Loucy (cell line): ENCODE data around the gene SLCO4A1.

Experiments
- H2AFZ ChIP-seq: fragments of 200-600 bp; sonication (generic); 2 replicates; pipeline ENCODE4 v1.6.0; 2016; ENCODE audit warnings: antibody characterized with exemption, mild to moderate bottlenecking, low read length, moderate library complexity
- H3F3A ChIP-seq: fragments of 200-600 bp; 2 replicates; pipeline ENCODE4 v1.6.0; 2016; ENCODE audit warnings: antibody characterized with exemption, low read depth, mild to moderate bottlenecking
- H3K27me3 ChIP-seq: fragments of 200-600 bp; sonication (generic); 2 replicates; pipeline ENCODE4 v1.6.1; 2014; ENCODE audit warnings: low read length, mild to moderate bottlenecking; ENCODE audit not compliant: insufficient read depth, poor library complexity, severe bottlenecking
- H3K36me3 ChIP-seq: fragments of 200-600 bp; sonication (generic); 2 replicates; pipeline ENCODE4 v1.6.1; 2016; ENCODE audit warnings: low read length; ENCODE audit not compliant: insufficient read depth
- H3K4me1 ChIP-seq: fragments of 200-600 bp; sonication (generic); 2 replicates; pipeline ENCODE4 v1.5.1; 2014; ENCODE audit warnings: low read length, mild to moderate bottlenecking; ENCODE audit not compliant: insufficient read depth, poor library complexity, severe bottlenecking
- H3K4me2 ChIP-seq: fragments of 200-600 bp; sonication (generic); 2 replicates; pipeline ENCODE4 v1.6.0; 2014; ENCODE audit warnings: antibody characterized with exemption, low read length, low read depth, mild to moderate bottlenecking; ENCODE audit not compliant: poor library complexity, severe bottlenecking
- H3K4me3 ChIP-seq: fragments of 200-600 bp; sonication (generic); 2 replicates; pipeline ENCODE4 v1.5.1; 2014; ENCODE audit warnings: low read length, mild to moderate bottlenecking, mixed read lengths; ENCODE audit not compliant: poor library complexity, severe bottlenecking
- H3K79me2 ChIP-seq: fragments of 200-600 bp; sonication (generic); 2 replicates; pipeline ENCODE4 v1.6.1; 2014; ENCODE audit warnings: low read length; ENCODE audit not compliant: insufficient read depth
- H3K9ac ChIP-seq: fragments of 200-600 bp; sonication (generic); 2 replicates; pipeline ENCODE4 v1.6.0; 2014; ENCODE audit warnings: mild to moderate bottlenecking, low read depth, low read length, moderate library complexity; ENCODE audit not compliant: poor library complexity, severe bottlenecking
- H3K9me2 ChIP-seq: fragments of 200-600 bp; sonication (generic); replicated peaks from 2 replicates; pipeline ENCODE4 v1.6.1; 2016; ENCODE audit warnings: low read depth, low read length, mixed read lengths
- H3K9me3 ChIP-seq: fragments of 200-600 bp; sonication (generic); 2 replicates; pipeline ENCODE4 v1.6.1; 2014; ENCODE audit warnings: mild to moderate bottlenecking, antibody characterized with exemption, low read length, low read depth; ENCODE audit not compliant: insufficient read depth
- H4K20me1 ChIP-seq: fragments of 200-600 bp; sonication (generic); 2 replicates; pipeline ENCODE4 v1.6.0; 2014; ENCODE audit warnings: antibody characterized with exemption, low read length, mild to moderate bottlenecking; ENCODE audit not compliant: insufficient read depth, poor library complexity, severe bottlenecking
- CTCF ChIP-seq: fragments of 200-600 bp; sonication (generic); conservative IDR thresholded peaks from 2 replicates; pipeline ENCODE4 v1.5.1; 2014; ENCODE audit warnings: mild to moderate bottlenecking, antibody characterized with exemption, low read length
- EZH2phosphoT487 ChIP-seq: fragments of 200-600 bp; IDR thresholded peaks from 2 replicates; pipeline ENCODE4 v1.6.1; 2018; ENCODE audit warnings: antibody characterized with exemption, mild to moderate bottlenecking, moderate library complexity, borderline replicate concordance

The SLCO4A1 gene

GRCh38 chr20:62652041-62652893, 10.0 kb downstream of the SLCO4A1 start:
- H3K4me3 ChIP-seq, result no peak overlapping the region
- no peaks in the 10 kb centered on the region for H3K9me3 ChIP-seq
- H2AFZ ChIP-seq, result no peak overlapping the region
- no peaks in the 10 kb centered on the region for H3K27me3 ChIP-seq
- H3F3A ChIP-seq, result no peaks in the 10 kb centered on the region
- H3K79me2 ChIP-seq, result peaks cover 87% of the 10 kb centered on the region
- H3K9ac ChIP-seq, result no peak overlapping the region
- H3K4me2 ChIP-seq, result no peak overlapping the region
- TF ChIP-seq EZH2phosphoT487, result no peak
- no peak for TF ChIP-seq CTCF
- peaks cover 4% of the 10 kb centered on the region for H3K4me1 ChIP-seq
- H3K36me3 ChIP-seq, result peaks cover 16% of the 10 kb centered on the region; the same call in 1 of the 2 replicates
- H4K20me1 ChIP-seq, result peaks cover 29% of the 10 kb centered on the region
- H3K9me2 ChIP-seq, result no peaks in the 10 kb centered on the region

- H4K20me1 ChIP-seq, result peaks cover 23% of the 10 kb centered on the region
- no peaks in the 10 kb centered on the region for H3K27me3 ChIP-seq
- no peaks in the 10 kb centered on the region for H3K9me2 ChIP-seq
- peaks cover 22% of the 10 kb centered on the region; the same call in 1 of the 2 replicates for H3K36me3 ChIP-seq
- no peak overlapping the region for H3K4me2 ChIP-seq
- no peak overlapping the region for H2AFZ ChIP-seq
- H3K9me3 ChIP-seq, result no peaks in the 10 kb centered on the region
- H3F3A ChIP-seq, result no peaks in the 10 kb centered on the region
- peaks cover 4% of the 10 kb centered on the region for H3K4me1 ChIP-seq
- TF ChIP-seq CTCF (no peak), EZH2phosphoT487 (no peak)
- H3K4me3 ChIP-seq, result no peak overlapping the region
- H3K9ac ChIP-seq, result no peak overlapping the region
- H3K79me2 ChIP-seq, result peaks cover 80% of the 10 kb centered on the region
Measured at GRCh38 chr20:62652894-62653305, 10.6 kb downstream of the SLCO4A1 start.

GRCh38 chr20:62653373-62653772, 11.1 kb downstream of the SLCO4A1 start:
- H3K36me3 ChIP-seq, result peaks cover 24% of the 10 kb centered on the region; the same call in 1 of the 2 replicates
- H3F3A ChIP-seq, result no peaks in the 10 kb centered on the region
- no peaks in the 10 kb centered on the region for H3K9me3 ChIP-seq
- H3K4me3 ChIP-seq, result no peak overlapping the region
- H3K4me2 ChIP-seq, result no peak overlapping the region
- no peak for TF ChIP-seq CTCF
- no peak for TF ChIP-seq EZH2phosphoT487
- H3K9ac ChIP-seq, result no peak overlapping the region
- H3K9me2 ChIP-seq, result no peaks in the 10 kb centered on the region
- no peak overlapping the region for H2AFZ ChIP-seq
- no peaks in the 10 kb centered on the region for H3K27me3 ChIP-seq
- peaks cover 4% of the 10 kb centered on the region for H3K4me1 ChIP-seq
- H4K20me1 ChIP-seq, result peaks cover 20% of the 10 kb centered on the region
- peaks cover 75% of the 10 kb centered on the region; the same call in 1 of the 2 replicates for H3K79me2 ChIP-seq
